ENCODE measurements around the gene CAVIN2.

GRCh38 chr2:191857259-191857805 lies 10.4 kb upstream of the CAVIN2 start:
- TF ChIP-seq CTCF (conservative IDR thresholded peaks at IDR 0.05; ENCODE audit: low read length) (no peak), EZH2phosphoT487 (IDR thresholded peaks at IDR 0.05; ENCODE audit: borderline replicate concordance, low read depth, low read length) (no peak)

Measured in OCI-LY7 (cell line).